H7 (cell line): ENCODE data around the gene GDF11. TPM values are rescaled to one million over a fixed set of nuclear protein-coding genes. Genes with fewer than 3 reads are reported as not detected.

Experiments used
- DNase-seq: peaks from one replicate; pipeline ENCODE4 v3.0.0; 2012
- H3K27me3 ChIP-seq: 2 replicates; pipeline ENCODE4 v1.6.0; 2011; ENCODE audit warnings: mild to moderate bottlenecking, low read length; ENCODE audit not compliant: control insufficient read depth, insufficient read depth
- H3K36me3 ChIP-seq: replicated peaks from 2 replicates; pipeline ENCODE4 v1.5.1; 2011; ENCODE audit warnings: low read length; ENCODE audit not compliant: control insufficient read depth, insufficient read depth
- H3K4me3 ChIP-seq: 2 replicates; pipeline ENCODE4 v1.5.1; 2011; ENCODE audit warnings: low read depth, mild to moderate bottlenecking, control low read depth, low read length, moderate library complexity; ENCODE audit not compliant: insufficient read depth
- total RNA-seq: library from RNA; depleted of rRNA; stranded (reverse); fragments of >200 nt; shearing (Covaris generic); gene quantifications from 2 replicates; pipeline ENCODE4 v1.2.3, GENCODE V29; 2014

Gene GDF11
- total RNA-seq, 1 experiment from 2014 or later = 11.1 TPM

DNA sequence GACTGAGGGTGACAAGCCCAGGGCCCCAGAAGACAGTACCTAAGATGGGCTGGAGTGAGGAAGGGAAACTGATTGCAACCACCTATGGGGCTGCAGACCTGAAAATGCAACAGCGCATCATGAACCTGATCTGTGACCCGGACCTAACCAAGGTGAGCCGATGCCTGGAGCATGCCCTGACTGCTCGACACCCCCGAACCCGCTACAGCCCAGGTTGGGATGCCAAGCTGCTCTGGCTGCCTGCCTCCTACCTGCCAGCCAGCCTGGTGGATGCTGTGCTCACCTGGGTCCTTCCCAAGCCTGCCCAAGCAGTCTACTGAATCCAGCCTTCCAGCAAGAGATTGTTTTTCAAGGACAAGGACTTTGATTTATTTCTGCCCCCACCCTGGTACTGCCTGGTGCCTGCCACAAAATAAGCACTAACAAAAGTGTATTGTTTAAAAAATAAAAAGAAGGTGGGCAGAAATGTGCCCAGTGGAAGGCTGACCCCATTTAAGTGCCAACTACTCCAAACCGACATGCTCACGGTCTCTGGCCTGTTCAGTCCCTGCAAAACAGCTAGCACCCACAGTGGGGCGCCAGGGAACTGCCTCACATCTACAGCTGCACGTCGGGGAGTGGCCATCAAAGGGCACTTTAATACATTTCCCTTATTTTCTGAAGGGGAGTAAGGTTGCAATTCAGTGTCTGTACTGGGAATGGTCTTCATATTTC, 18.5 kb upstream of the GDF11 start:
- H3K36me3 ChIP-seq = peaks cover 26% of the 10 kb centered on the region
- no peaks in the 10 kb centered on the region for H3K27me3 ChIP-seq
- no peak overlapping the region for H3K4me3 ChIP-seq
- peak; percentile 85 for DNase-seq

DNA sequence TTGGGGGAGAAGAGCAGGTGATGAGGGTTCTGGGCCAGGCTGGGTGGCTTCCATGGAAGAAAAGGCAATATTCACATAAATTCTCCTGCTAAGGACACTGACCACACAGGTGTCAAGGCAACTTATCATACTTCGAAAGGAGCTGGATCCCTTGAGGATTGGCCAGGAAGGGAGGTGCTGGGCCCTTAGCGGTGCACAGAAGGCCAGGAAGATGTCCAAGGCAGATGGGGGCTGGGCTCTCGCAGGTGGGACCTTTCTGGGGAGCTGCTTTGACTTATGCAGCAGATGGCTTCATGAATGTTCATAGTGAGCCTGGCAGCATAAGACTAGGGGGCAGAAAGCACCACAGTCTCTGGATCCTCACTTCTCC, 18.0 kb upstream of the GDF11 start:
- no peaks in the 10 kb centered on the region for H3K27me3 ChIP-seq
- DNase-seq = no peak
- H3K36me3 ChIP-seq = peaks cover 26% of the 10 kb centered on the region
- H3K4me3 ChIP-seq = no peak overlapping the region

DNA sequence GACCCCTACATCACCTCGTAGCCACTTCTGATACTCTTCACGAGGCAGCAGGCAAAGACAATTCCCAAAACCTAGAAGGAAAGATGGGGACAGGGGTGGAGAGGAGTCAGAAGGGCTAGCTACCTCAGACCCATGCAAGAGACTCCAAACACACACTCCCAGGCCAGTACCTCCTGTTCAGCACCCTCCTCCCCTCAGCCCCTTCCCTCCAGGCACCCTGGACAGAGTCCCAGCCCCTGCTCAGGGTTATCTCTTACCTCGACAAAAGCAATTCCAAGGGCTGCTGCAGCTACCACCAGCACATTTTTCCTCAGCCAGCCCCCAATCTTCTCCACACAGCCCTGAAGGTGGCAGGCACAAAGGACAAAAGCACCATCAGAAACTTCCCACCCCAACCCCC, 17.4 kb upstream of the GDF11 start:
- Histone ChIP-seq H3K4me3 (no peak overlapping the region), H3K36me3 (peaks cover 26% of the 10 kb centered on the region), H3K27me3 (no peaks in the 10 kb centered on the region)
- no peak for DNase-seq

DNA sequence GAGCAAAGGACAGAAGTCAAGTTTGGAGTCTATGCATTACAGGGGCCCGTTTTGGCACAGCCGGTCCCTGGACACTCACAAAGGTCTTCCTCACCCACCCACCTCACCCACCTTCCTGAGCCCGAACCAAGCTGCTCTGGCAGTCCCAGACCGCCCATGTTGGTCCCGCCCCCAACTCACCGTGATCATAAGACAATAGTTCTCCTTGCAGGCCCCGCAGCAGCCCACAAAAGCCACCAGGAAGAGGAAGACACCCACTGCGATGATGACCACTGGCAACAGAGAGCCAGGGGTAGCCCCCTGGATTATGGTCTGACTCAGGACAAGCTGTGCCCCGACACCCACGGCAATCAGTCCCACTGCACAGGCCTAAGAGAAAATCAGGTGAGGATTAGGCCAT, 16.0 kb upstream of the GDF11 start:
- Histone ChIP-seq H3K27me3 (no peaks in the 10 kb centered on the region), H3K4me3 (peak overlapping the region; percentile 95), H3K36me3 (peaks cover 26% of the 10 kb centered on the region)
- no peak for DNase-seq

DNA sequence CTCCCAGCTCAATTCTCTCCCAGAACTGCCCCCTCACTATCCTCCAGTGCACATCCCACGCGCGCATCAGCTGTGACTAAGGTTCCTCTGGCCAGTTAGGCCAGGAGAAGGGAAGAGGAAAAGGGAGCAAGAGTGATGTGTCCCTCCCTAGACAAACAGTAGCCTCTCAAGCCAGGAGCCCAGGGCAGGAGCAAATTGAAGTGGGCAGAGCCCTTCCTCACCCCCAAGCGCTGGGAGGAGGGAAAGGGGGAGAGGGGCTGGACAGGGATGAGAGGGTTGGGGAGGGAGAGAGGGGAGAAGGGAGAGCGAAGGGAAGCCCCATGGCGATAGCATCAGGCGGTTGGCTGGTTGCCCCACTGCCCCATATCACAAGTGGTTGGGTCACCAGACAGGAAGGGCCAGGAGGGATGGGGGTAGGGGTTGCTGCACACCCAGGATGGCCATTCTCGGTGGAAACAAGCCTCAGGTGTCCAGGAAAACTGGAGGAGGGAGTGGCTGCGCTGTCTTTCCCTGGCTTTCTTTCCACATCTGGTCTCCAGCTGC, 15.2 kb upstream of the GDF11 start:
- Histone ChIP-seq H3K36me3 (peaks cover 26% of the 10 kb centered on the region), H3K27me3 (no peaks in the 10 kb centered on the region), H3K4me3 (peak overlapping the region; percentile 95)
- peak; percentile 63 for DNase-seq

DNA sequence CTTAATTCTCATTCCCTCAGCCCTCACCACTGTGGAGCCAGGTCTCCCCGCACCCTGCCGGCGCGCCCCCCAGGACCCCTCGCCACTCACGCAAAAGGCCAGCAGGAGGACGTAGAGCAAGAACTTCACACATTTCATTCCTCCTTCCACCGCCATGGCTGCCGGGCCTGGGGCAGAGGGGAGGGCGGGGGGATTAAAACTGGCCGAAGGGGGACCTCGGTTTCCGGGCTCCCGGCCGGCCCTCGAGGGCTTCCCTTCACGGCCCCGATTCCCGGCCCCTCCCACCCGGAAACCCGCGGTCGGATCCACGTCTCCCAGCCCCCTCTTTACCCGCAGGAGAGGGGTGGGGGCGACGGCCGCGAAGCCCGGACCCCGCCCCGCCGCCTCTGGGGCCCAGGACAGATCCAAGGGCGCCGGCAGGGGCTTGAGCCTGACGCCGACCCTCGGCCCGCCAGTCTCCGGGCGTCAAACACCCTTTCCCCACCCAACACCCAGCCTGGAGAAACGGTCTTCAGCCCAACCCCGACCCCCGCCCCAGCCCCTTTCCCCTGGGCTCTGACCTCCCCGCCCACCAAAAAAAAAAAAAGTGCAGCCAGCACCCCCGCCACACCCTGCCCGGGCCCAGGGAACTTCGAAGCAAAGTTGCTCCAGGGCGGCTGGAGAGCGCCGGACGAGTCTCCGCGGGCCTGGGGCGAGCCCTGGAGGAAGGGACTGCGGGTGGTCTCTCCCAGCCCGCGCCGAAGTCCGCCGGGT, 14.6 kb upstream of the GDF11 start:
- Histone ChIP-seq H3K36me3 (peaks cover 26% of the 10 kb centered on the region), H3K4me3 (peak overlapping the region; percentile 95), H3K27me3 (no peaks in the 10 kb centered on the region)
- peak; percentile 83 for DNase-seq

DNA sequence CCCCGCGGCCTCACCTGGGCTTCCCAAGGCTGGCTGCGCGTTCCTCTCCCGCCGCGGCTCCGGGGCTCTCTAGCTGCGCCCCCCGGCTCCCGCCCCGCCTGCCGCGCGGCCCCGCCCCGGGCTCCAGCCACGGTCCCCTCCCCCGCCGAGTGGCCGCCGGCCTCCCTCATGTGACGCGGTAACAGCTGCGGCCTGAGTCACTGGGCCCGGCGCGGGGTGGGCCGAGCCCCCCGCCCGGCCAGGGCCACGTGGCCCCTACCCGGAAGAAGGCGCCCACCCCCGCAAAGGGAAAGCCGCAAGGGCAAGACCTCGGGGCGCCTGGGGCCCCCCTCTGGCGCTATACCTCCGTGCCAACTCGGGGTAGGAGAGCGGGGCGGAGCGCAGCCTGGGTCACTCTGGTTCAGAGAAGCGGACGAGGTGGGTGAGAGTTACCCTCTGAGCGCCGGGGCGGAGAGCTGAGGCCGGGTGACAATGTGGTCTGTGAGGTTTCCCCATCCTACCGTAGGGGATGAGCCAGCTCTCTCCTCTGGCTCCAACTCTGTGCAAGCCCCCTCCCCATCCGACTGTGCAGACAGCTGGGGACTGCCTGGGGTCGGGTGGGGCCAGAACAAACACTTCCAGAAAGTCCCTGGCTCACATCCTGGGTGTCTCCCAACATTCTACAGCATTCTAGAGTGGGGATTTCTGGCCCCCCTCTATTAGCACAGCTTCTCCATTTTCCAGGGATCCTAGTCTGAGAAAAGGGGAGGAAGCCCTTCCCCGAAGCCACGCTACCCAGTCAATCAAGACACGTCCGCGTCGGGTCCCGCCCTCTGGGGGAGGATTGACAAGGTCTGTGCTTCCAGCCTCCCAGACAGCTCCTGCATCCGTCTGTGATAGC, 13.7 kb upstream of the GDF11 start, which contains the start of gene CD63:
TSS of gene CD63 (minus strand) at position 71 of the 880 bp plus-strand sequence. CDS start 668 bp downstream, outside the sequence.
- H3K4me3 ChIP-seq = peak within 1 kb of the TSS; percentile 95
- DNase-seq = peak; percentile 98
- no peaks in the 10 kb centered on the region for H3K27me3 ChIP-seq
- H3K36me3 ChIP-seq = peaks cover 21% of the 10 kb centered on the region

DNA sequence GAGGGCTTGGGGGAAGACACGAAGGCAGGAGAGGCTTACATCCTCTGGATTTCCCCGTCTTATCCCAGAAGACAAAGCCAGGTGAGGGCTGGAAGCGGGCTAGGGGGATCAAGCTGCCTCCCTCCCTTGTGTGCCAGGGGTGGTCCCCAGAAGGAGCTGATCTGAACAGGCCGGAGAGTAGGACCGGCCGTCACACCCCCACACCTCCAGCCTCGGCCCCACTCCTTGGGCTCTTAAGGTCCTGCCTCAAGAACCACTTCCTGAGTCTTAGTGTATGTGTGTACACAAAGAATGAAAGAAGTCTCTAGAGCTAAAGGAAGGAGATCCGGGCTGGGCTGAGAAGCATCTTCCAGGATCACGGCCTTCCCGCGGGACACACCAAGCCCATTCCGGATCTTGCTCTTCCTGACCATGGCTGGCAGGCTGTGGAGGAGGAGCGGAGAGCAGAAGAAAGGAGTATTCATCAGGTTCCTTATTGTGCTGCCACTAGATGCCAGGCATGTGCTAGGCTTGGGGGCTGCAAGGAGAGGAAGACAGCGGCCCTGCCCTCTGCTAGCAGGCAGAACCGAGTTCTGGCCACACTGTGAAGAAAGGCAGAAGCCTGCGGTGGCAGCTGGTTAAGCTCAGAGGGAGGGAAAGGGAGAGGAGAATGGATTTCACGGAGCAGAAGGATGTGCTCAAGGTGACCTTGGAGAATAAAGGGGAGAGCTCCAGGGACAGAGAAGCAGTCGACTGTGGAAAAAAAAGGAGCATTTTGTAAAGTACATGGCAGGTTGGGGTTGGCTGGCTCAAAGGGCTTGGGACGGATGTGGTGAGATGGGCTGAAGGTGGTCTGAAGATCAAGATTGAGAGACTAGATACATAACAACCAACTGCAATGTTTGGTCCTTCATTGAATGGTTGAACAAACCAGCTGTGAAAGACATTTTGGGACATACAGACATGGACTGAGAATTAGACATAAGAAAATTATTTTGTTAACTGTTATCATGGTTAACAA, 12.8 kb upstream of the GDF11 start:
- H3K27me3 ChIP-seq = no peaks in the 10 kb centered on the region
- peak; percentile 67 for DNase-seq
- H3K4me3 ChIP-seq = peak overlapping the region; percentile 95
- peaks cover 14% of the 10 kb centered on the region for H3K36me3 ChIP-seq

DNA sequence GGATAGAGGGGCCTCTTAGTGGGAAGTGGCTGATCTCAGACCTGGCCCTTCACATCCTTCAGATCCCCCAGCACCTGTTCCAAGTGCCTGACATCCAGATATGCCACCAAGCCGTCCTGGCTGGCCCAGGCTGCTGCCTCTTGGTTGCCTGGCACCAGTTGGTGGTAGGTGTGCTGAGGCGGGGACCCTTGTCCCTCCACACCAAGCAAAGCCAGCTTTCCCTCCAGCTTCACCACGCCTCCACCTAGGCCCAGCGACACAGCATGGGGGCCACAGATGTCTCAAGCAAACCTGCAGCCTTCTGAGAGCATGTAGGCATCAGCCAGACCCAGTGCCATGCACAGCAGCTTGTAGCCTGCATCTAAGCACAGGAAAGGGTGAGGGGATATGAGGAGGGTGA, 10.6 kb upstream of the GDF11 start:
- Histone ChIP-seq H3K27me3 (no peaks in the 10 kb centered on the region), H3K4me3 (no peak overlapping the region), H3K36me3 (no peaks in the 10 kb centered on the region)
- peak; percentile 19 for DNase-seq

DNA sequence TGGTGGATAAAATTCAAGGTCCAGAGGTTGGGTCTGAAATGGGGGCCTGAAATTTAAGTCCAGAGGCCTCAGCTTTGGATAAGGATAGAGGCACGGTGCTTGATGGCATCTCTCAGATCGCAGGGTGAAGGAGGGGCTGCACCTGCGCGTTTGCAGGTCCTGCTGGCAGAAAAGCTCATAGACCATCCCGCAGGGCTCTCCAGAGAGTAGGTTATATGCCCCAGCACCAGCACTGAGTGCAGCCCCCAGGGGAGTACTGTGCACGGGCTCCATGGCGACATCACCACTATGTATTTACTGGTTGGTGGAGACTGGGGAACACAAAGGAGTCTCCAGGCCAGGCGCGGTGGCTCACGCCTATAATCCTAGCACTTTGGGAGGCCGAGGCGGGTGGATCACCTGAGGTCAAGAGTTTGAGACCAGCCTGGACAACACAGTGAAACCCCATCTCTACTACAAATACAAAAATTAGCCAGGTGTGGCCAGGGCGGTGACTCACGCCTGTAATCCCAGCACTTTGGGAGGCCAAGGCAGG, 9.8 kb upstream of the GDF11 start:
- H3K27me3 ChIP-seq = no peaks in the 10 kb centered on the region
- no peaks in the 10 kb centered on the region for H3K36me3 ChIP-seq
- DNase-seq = peak; percentile 16
- H3K4me3 ChIP-seq = no peak overlapping the region

DNA sequence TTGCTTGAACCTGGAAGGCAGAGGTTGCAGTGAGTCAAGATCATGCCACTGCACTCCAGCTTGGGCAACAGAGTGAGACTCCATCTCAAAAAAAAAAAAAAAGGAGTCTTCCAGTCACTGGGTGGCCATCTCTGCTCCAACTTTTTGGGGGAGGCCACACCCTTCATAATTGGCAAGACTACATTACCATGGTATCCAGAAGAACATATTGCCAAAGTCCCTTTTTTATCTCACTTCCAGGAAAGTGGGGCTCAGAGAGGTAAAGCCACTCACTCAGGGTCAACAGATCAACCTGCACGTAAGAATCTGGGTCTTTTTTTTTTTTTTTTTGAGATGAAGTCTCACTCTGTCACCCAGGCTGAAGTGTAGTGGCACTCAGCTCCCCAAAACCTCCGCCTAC, 9.1 kb upstream of the GDF11 start:
- Histone ChIP-seq H3K4me3 (no peak overlapping the region), H3K36me3 (no peaks in the 10 kb centered on the region), H3K27me3 (no peaks in the 10 kb centered on the region)
- no peak for DNase-seq

DNA sequence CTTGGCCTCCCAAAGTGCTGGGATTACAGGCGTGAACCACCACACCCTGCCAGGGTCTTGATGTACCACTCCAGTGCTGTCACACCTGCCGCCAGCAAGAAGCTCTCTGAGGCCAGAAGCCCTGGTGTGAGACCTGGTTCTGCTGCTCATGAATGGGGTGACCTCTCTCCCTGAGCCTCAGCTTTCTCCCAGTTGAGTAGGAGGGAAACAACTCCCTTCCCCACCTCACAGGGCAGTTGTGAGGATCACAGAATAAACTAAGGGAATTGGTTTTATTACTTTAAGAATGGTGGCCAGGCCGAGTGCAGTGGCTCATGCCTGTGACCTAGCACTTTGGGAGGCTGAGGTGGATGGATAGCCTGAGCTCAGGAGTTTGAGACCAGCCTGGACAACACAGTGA, 8.3 kb upstream of the GDF11 start:
- no peaks in the 10 kb centered on the region for H3K27me3 ChIP-seq
- H3K4me3 ChIP-seq = no peak overlapping the region
- no peaks in the 10 kb centered on the region for H3K36me3 ChIP-seq
- no peak for DNase-seq

DNA sequence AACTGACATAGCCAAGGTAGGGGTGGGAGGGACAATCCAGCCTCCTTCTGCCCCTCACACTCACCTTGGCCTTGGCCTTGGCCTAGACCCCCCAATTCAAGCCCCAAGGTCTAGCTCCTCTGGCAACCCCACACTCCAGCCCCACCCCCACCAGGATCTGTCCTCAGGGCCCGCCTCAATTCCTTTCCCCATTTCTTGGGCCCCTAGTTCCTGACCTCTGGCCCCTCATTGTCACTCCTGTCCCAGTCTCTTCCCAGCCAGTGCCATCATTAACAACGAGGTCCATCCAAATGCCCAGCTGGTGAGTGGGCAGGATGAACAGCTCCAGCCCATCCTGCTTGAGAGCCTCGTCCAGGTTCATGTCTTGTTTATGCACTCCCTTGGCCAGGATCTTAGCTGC, 6.8 kb upstream of the GDF11 start:
- Histone ChIP-seq H3K36me3 (no peaks in the 10 kb centered on the region), H3K27me3 (no peaks in the 10 kb centered on the region), H3K4me3 (no peak overlapping the region)
- DNase-seq = no peak
